Amniotic epithelial cell (primary cell): ENCODE data around the gene SLC49A4.
A peak's percentile ranks its signal among the peaks of the same experiment; 100 is the strongest.
"Not testable (repeated sequence)": the region's sequence is repeated elsewhere in the genome, so short reads cannot be mapped to it uniquely, and the experiment has no call there.

Experiments
- DNase-seq: peaks from one replicate; pipeline ENCODE4 v3.0.0-alpha.2; 2010; ENCODE audit warnings: low read depth

SLC49A4 gene, protein sequence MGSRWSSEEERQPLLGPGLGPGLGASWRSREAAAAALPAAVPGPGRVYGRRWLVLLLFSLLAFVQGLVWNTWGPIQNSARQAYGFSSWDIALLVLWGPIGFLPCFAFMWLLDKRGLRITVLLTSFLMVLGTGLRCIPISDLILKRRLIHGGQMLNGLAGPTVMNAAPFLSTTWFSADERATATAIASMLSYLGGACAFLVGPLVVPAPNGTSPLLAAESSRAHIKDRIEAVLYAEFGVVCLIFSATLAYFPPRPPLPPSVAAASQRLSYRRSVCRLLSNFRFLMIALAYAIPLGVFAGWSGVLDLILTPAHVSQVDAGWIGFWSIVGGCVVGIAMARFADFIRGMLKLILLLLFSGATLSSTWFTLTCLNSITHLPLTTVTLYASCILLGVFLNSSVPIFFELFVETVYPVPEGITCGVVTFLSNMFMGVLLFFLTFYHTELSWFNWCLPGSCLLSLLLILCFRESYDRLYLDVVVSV

GRCh38 chr3:122794779-122795673 lies at the start of gene SLC49A4:
Gene SLC49A4, plus strand, starts transcription at chr3:122795069. Its CDS starts 124 bp downstream, at chr3:122795193.
- DNase-seq: peak; percentile 49

DNA sequence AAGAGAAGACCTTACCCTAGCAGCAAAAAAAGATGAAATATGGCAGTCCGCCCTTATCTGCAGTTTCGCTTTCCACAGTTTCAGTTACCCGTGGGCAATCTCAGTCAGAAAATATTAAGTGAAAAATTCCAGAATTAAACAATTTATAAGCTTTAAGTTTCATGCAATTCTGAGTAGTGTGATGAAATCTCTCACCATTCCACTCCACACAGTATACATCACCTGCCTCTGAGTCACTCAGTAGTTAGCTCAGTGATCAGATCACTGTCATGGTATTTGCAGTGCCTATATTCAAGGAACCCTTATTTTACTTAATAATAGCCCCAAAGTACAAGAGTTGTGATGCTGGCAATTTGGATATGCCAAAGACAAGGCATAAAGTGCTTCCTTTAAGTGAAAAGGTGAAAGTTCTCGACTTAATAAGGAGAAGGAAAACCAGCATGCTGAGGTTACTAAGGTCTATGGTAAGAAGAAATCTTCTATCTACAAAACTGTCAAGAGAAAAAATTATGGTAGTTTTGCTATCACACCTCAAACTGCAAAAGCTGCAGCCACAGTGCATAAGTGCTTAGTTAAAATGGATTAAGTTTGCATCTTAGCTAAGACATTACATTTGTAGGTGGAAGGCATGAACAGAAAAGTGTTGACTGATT lies 49.4 kb upstream of the SLC49A4 start:
- peak; percentile 83 for DNase-seq

DNA sequence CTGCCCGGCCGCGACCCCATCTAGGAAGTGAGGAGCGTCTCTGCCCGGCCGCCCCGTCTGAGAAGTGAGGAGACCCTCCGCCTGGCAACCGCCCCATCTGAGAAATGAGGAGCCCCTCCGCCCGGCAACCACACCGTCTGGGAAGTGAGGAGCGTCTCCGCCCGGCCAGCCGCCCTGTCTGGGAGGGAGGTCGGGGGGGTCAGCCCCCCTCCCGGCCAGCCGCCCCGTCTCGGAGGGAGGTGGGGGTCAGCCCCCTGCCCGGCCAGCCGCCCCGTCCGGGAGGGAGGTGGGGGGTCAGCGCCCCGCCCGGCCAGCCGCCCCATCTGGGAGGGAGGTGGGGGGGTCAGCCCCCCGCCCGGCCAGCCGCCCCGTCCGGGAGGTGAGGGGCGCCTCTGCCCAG lies 47.6 kb upstream of the SLC49A4 start:
- DNase-seq: not testable (repeated sequence)

DNA sequence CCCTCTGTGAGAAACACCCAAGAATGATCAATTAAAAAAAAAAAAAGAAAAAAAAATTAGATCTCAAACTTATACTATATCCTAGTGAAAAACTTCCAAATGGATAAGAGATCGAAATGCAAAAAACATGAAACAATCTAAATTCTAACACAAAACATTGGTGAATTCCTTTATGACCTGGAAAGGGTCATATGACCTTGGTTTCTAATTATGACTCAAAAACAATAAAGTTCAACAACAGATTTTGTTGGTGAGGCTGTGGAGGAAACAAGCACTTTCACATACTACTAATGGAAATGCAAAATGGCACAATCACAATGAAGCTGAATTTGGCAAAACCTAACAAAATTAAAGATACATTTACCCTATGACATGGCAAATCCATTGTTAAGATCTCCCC lies 46.5 kb upstream of the SLC49A4 start:
- DNase-seq: no peak

- DNase-seq: peak; percentile 60
Measured at GRCh38 chr3:122754929-122755328, 39.9 kb upstream of the SLC49A4 start.

DNA sequence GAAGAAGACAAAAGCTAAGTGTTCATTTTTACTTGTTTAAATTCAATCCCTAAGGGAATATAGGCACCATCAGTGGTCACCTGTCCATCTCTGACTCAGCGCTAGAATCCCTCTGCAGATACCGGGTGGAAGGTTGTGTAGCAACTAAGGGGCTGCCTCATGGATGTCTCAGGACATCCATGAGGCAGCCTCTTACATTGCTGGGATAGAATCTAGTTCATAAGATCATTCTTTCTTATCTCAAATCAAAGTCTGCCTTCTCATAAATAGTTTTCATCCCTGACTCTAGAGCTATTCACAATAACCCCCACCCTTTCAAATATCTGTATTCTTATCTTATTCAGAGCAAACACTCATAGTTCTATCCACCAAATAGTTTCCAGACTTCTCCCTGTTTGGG lies 39.4 kb upstream of the SLC49A4 start:
- DNase-seq: peak; percentile 29

- DNase-seq: peak; percentile 34
Measured at GRCh38 chr3:122758877-122759560, 35.9 kb upstream of the SLC49A4 start.

- DNase-seq: peak; percentile 32
Measured at GRCh38 chr3:122760453-122761271, 34.2 kb upstream of the SLC49A4 start.

DNA sequence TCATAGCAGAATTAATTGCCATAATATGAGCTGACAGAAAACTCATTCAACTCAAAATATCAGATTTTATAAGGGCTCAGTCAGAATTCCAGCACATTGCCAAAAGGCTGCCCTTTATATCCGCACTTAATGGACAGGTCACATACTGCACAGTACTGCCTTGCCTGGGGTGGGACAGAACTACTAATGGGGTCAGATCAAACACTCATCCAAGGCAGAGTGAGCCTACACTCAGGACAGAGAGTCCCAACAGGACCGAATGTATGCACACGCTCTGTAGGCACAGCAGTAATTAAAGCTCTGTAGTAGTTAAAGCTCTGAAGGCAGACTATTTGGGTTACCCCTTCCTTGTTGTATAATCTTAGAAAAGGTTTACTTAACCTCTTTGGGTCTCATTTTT lies 28.4 kb upstream of the SLC49A4 start:
- DNase-seq: no peak

DNA sequence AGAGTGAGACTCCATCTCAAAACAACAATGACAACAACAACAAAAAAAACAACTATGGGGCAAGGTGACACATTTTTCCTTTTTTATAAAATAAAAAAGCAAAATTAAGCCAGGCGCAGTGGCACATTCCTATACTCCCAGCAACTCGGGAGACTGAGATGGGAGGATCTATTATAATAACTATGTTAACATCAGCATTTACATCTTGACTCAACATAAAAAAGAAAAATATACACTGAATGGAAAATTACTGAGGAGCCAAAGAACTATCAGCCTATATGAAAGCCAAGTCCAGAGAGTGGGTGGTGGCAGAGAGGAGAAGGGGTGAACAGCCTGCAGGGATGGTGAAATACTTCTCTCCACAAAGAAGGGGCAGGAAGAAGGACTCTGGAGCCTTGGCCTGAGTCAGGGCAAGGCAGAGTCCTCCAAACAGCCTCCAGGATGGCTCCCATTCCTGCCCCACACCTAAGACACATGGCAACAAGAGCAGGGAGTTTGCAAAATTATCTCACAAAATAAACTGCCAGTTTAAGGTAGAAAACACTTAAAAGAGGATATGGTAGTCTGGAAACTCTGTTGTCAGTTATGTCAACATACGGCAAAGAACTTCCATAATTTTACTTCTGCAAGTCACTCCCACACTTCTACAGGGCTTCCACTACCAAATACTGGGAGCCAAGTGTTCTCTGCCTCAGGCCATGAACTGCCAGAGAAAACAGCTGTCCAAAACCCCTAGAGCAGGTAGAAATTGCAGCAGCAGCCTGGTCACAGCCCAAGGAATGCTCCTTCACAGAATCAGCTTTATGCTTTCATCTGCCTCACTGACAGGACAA lies 27.1 kb upstream of the SLC49A4 start:
- peak; percentile 16 for DNase-seq

- DNase-seq: no peak
Measured at GRCh38 chr3:122770521-122771202, 24.2 kb upstream of the SLC49A4 start.

DNA sequence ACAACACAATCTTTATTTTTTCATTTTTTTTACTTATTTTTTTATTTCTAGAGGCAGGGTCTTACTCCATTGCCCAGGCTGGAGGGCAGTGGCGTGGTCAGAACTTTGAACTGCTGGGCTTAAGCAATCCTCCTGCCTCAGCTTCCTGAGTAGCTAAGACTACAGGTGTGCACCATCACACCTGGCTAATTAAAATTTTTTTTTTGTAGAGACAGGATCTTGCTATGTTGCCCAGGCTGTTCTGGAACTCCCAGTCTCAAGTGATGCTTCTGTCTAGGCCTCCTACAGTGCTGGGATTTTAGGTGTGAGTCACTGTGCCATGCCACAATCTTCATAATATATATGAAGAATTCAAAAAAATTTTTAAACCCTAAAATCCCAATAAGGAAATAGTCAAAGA lies 22.0 kb upstream of the SLC49A4 start:
- no peak for DNase-seq

DNA sequence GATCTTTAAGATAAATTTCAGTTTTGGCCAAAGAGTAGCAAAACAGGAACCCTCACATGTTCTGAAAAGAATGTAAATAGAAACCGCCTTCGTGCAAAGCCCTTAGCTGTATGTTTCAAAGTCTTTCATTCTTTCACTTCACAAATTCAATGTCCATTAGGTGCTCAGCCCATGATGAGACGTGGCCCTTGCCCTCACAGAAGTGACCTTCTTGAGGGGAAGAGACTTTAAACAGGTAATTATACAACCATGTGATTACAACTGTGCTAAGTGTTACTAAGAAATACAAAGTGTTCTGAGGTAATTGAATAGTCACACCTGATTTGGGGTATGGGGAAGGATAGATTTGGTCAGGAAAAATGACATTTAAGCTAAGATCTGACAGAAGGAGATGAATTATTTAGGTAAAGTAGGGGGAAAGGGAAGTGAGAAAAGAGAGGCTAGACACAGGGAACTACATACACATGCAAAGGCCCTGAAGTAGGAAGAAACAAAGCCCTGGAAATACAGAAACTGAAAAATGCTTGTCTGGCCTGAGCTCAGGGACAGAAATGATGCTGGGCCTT lies 20.8 kb upstream of the SLC49A4 start:
- no peak for DNase-seq

DNA sequence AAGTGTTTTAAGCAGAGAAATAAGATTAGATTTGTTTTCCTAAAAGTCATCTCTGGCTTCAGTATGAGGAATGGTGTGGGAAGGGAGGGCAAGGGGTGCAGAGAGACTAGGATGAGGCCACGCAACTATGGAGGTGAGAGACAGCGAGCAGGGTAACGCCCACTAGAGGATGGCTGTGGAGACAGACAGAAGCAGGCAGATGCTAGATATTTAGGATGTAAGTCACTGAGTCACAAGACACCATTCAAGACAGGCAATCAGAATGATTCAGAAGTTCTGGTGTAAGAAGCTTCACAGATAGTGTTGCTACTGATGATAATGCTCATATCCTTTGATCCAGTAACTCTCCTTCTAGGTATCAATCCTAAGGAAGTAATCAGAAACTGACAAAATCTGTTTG lies 20.3 kb upstream of the SLC49A4 start:
- DNase-seq: peak; percentile 73

GRCh38 chr3:122776675-122777468 lies 18.0 kb upstream of the SLC49A4 start:
- DNase-seq: no peak

DNA sequence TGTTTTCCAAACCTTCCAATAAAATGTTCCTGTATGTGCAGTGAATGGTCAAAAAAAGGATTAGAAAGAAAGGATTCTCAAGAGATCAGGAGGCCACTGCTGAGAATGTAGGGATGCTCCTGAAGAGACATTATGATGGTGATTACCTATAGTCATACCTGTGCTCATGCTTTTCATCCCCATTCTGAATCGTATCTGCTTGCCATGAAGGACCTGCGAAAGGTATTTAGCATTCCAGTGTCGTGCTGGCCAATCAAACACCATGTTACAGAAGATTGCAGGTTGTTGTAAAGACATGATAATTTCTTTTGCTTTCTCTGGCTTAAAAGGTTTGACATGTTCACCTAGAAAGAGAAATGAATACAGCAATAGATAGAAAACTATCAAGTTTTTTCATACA lies 17.3 kb upstream of the SLC49A4 start:
- no peak for DNase-seq

DNA sequence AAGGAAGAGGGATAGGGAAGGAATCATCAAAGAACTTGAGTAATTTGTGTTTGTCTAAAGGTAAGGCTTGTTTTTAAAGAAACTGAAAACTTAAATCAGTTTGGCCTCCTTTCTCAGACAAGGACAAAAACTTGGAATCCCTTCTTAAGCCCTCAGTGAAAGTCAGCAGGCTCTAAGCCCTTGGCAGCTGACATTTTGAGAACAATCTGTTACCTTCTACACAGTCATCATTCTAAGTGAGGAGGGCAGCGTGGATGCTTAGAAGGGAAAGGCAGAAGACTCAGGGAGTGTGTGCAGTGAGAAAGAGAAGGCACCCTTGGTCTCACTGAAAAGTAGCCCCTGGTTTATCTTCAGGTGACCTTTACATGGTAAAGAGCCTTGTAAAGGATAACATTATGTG lies 12.1 kb upstream of the SLC49A4 start:
- no peak for DNase-seq

DNA sequence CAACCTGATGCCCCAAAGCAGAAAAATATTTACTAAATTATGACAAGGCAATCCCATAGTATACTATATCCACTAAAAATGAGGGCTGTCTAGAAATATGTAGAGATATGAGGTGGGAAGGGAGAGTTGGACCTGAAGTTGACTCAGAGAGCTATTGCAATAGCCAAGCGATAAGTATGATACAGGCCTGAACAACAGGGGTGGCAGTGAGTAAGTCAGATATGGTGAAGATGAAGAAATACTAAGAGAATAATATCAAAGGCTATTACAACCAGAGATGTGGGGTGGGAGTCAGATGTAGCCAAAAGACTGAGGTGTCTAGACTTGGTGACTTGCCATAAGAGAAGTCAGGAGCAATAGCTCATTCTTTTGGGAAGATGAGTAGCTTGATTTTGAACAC lies 10.4 kb upstream of the SLC49A4 start:
- DNase-seq: peak; percentile 97
